ENCODE results near the gene CCDC184.

The CCDC184 gene

GRCh38 chr12:48183091-48183875 lies at the start of gene CCDC184:
Gene CCDC184, plus strand, starts transcription at chr12:48183644. Its CDS starts 479 bp downstream, at chr12:48184123.
- no peaks in the 10 kb centered on the region for H3K36me3 ChIP-seq (ENCODE audit: insufficient read depth, low read length)
- peak within 1 kb of the TSS; percentile 75 for H3K4me2 ChIP-seq (ENCODE audit: low read length)
- no peaks in the 10 kb centered on the region for H3K9me2 ChIP-seq (ENCODE audit: low read depth, low read length)
- H3K27me3 ChIP-seq (ENCODE audit: insufficient read depth, low read length) = no peaks in the 10 kb centered on the region
- no peak within 1 kb of the TSS for H3K27ac ChIP-seq (ENCODE audit: low read depth, low read length, poor library complexity, severe bottlenecking)
- H3K9ac ChIP-seq (ENCODE audit: low read length) = peak within 1 kb of the TSS; percentile 28; the same call in 1 of the 2 replicates
- H3K79me2 ChIP-seq (ENCODE audit: insufficient read depth, low read length) = no peaks in the 10 kb centered on the region
- H4K20me1 ChIP-seq (ENCODE audit: insufficient read depth, low read length) = no peaks in the 10 kb centered on the region
- no peaks in the 10 kb centered on the region for H3F3A ChIP-seq (ENCODE audit: insufficient read depth, low read length)
- no peak for TF ChIP-seq EZH2 (IDR thresholded peaks at IDR 0.05; ENCODE audit: borderline replicate concordance, low read length)
- TF ChIP-seq, protein P1, sequence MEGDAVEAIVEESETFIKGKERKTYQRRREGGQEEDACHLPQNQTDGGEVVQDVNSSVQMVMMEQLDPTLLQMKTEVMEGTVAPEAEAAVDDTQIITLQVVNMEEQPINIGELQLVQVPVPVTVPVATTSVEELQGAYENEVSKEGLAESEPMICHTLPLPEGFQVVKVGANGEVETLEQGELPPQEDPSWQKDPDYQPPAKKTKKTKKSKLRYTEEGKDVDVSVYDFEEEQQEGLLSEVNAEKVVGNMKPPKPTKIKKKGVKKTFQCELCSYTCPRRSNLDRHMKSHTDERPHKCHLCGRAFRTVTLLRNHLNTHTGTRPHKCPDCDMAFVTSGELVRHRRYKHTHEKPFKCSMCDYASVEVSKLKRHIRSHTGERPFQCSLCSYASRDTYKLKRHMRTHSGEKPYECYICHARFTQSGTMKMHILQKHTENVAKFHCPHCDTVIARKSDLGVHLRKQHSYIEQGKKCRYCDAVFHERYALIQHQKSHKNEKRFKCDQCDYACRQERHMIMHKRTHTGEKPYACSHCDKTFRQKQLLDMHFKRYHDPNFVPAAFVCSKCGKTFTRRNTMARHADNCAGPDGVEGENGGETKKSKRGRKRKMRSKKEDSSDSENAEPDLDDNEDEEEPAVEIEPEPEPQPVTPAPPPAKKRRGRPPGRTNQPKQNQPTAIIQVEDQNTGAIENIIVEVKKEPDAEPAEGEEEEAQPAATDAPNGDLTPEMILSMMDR (IDR thresholded peaks at IDR 0.05; ENCODE audit: low read length) = peak; percentile 60
- peaks cover 7% of the 10 kb centered on the region for H3K4me1 ChIP-seq (ENCODE audit: insufficient read depth, low read length, severe bottlenecking)
- H3K9me3 ChIP-seq (ENCODE audit: low read length) = no peaks in the 10 kb centered on the region
- H2AFZ ChIP-seq (ENCODE audit: low read length) = no peak within 1 kb of the TSS
- H3K4me3 ChIP-seq (ENCODE audit: low read depth, low read length, poor library complexity, severe bottlenecking) = peak within 1 kb of the TSS; percentile 73

GRCh38 chr12:48135027-48135426 lies 48.4 kb upstream of the CCDC184 start:
- H3K79me2 ChIP-seq (ENCODE audit: insufficient read depth, low read length) = no peaks in the 10 kb centered on the region
- TF ChIP-seq, protein P1 (IDR thresholded peaks at IDR 0.05; ENCODE audit: low read length) = no peak
- no peak for TF ChIP-seq EZH2 (IDR thresholded peaks at IDR 0.05; ENCODE audit: borderline replicate concordance, low read length)

DNA sequence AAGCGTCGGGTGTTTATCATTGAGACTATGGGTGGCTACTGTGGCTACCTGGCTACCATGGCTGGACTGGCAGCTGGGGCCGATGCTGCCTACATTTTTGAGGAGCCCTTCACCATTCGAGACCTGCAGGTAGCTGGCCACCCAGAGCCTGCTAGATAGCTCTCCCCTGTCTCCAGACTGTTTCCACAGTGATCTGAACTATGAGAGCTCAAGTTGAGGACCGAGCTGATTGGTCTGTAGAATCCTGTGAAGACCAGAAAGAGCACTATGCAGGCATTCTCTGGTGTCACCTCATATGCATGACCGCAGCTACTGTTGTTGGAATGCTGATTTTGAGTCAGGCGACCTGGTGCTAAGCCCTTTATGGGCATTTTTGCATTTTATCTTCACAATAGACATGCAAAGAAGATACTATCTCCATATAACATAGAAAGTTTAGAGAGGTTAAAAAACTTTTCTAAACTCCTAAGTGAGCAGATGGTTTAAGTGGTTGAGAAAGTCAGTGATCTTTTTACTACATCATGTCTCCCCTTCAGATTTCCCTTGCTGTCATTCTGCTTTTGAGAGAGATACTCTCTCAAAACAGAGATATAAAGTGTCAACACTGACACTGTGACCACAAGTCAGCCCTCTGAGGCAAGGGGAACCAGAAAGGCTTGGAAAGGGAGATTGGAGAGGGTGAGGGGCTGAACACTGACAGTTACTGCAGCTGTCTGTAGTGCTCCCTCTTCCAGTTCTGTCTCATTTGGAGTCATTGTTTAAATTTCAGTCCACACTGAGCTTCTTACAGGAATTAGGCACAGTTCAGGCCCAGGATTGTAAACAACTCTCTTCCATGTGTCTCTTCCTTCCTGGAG lies 40.4 kb upstream of the CCDC184 start:
- no peaks in the 10 kb centered on the region for H3K4me1 ChIP-seq (ENCODE audit: insufficient read depth, low read length, severe bottlenecking)
- H3K9me3 ChIP-seq (ENCODE audit: low read length) = no peaks in the 10 kb centered on the region
- H3K4me3 ChIP-seq (ENCODE audit: low read depth, low read length, poor library complexity, severe bottlenecking) = no peak overlapping the region
- no peak overlapping the region for H3K27ac ChIP-seq (ENCODE audit: low read depth, low read length, poor library complexity, severe bottlenecking)
- peaks cover 95% of the 10 kb centered on the region for H3K36me3 ChIP-seq (ENCODE audit: insufficient read depth, low read length)
- H3K4me2 ChIP-seq (ENCODE audit: low read length) = no peak overlapping the region
- H4K20me1 ChIP-seq (ENCODE audit: insufficient read depth, low read length) = no peaks in the 10 kb centered on the region
- H3K27me3 ChIP-seq (ENCODE audit: insufficient read depth, low read length) = no peaks in the 10 kb centered on the region
- H3K9ac ChIP-seq (ENCODE audit: low read length) = no peak overlapping the region
- no peak overlapping the region for H2AFZ ChIP-seq (ENCODE audit: low read length)
- H3K79me2 ChIP-seq (ENCODE audit: insufficient read depth, low read length) = no peaks in the 10 kb centered on the region
- no peaks in the 10 kb centered on the region for H3K9me2 ChIP-seq (ENCODE audit: low read depth, low read length)
- TF ChIP-seq, protein P1 (IDR thresholded peaks at IDR 0.05; ENCODE audit: low read length) = no peak
- no peak for TF ChIP-seq EZH2 (IDR thresholded peaks at IDR 0.05; ENCODE audit: borderline replicate concordance, low read length)
- H3F3A ChIP-seq (ENCODE audit: insufficient read depth, low read length) = no peaks in the 10 kb centered on the region

More at GRCh38 chr12:48135027-48135426, 48.4 kb upstream of the CCDC184 start:
- Histone ChIP-seq H3K9me3 (ENCODE audit: low read length) (no peaks in the 10 kb centered on the region), H2AFZ (ENCODE audit: low read length) (no peak overlapping the region), H3K4me1 (ENCODE audit: insufficient read depth, low read length, severe bottlenecking) (no peaks in the 10 kb centered on the region), H3K27ac (ENCODE audit: low read depth, low read length, poor library complexity, severe bottlenecking) (no peak overlapping the region), H3K27me3 (ENCODE audit: insufficient read depth, low read length) (no peaks in the 10 kb centered on the region), H3F3A (ENCODE audit: insufficient read depth, low read length) (no peaks in the 10 kb centered on the region), H4K20me1 (ENCODE audit: insufficient read depth, low read length) (no peaks in the 10 kb centered on the region), H3K36me3 (ENCODE audit: insufficient read depth, low read length) (peaks cover 82% of the 10 kb centered on the region), H3K9ac (ENCODE audit: low read length) (no peak overlapping the region), H3K9me2 (ENCODE audit: low read depth, low read length) (no peaks in the 10 kb centered on the region), H3K4me2 (ENCODE audit: low read length) (no peak overlapping the region), H3K4me3 (ENCODE audit: low read depth, low read length, poor library complexity, severe bottlenecking) (no peak overlapping the region)
